Activated naive CD4-positive, alpha-beta T cell treated with anti-CD3 and anti-CD28 coated beads, Interleukin-2, amount 50 U/mL, for 16 hours (primary cell): ENCODE results near the gene POLA2.

Source experiments
- DNase-seq: peaks from one replicate; pipeline ENCODE4 v3.0.0-alpha.2; 2020

The POLA2 gene

GRCh38 chr11:65288706-65289536, 27.2 kb downstream of the POLA2 start:
- DNase-seq: no peak

GRCh38 chr11:65290448-65291165, 28.8 kb downstream of the POLA2 start:
- no peak for DNase-seq

- DNase-seq: no peak
These were observed 29.9 kb downstream of the POLA2 start for GRCh38 chr11:65291613-65292012.

GRCh38 chr11:65292890-65293289, 31.1 kb downstream of the POLA2 start:
- DNase-seq: no peak

- no peak for DNase-seq
These were observed 32.2 kb downstream of the POLA2 start for GRCh38 chr11:65293909-65294381.

- DNase-seq: no peak
These were observed 33.2 kb downstream of the POLA2 start for GRCh38 chr11:65295001-65295400.

GRCh38 chr11:65295571-65296341, 34.0 kb downstream of the POLA2 start:
- DNase-seq: no peak

- no peak for DNase-seq
These were observed 35.4 kb downstream of the POLA2 start for GRCh38 chr11:65297026-65297672.

- DNase-seq: no peak
These were observed 36.4 kb downstream of the POLA2 start for GRCh38 chr11:65298131-65298535.

- no peak for DNase-seq
These were observed 37.0 kb downstream of the POLA2 start for GRCh38 chr11:65298655-65299179.

GRCh38 chr11:65300621-65301275, 39.0 kb downstream of the POLA2 start:
- no peak for DNase-seq

- DNase-seq: no peak
These were observed 39.9 kb downstream of the POLA2 start for GRCh38 chr11:65301491-65302329.

- no peak for DNase-seq
These were observed 41.8 kb downstream of the POLA2 start for GRCh38 chr11:65303555-65303954.

- no peak for DNase-seq
These were observed 42.3 kb downstream of the POLA2 start for GRCh38 chr11:65304110-65304509.

GRCh38 chr11:65304613-65305012, 42.9 kb downstream of the POLA2 start:
- no peak for DNase-seq

GRCh38 chr11:65305501-65306268, 43.9 kb downstream of the POLA2 start:
- no peak for DNase-seq

- no peak for DNase-seq
These were observed 45.8 kb downstream of the POLA2 start for GRCh38 chr11:65307298-65308229.

- no peak for DNase-seq
These were observed 46.6 kb downstream of the POLA2 start for GRCh38 chr11:65308281-65308891.

- no peak for DNase-seq
These were observed 47.2 kb downstream of the POLA2 start for GRCh38 chr11:65309006-65309405.
